ENCODE measurements around the gene CDH4.

The CDH4 gene

DNA sequence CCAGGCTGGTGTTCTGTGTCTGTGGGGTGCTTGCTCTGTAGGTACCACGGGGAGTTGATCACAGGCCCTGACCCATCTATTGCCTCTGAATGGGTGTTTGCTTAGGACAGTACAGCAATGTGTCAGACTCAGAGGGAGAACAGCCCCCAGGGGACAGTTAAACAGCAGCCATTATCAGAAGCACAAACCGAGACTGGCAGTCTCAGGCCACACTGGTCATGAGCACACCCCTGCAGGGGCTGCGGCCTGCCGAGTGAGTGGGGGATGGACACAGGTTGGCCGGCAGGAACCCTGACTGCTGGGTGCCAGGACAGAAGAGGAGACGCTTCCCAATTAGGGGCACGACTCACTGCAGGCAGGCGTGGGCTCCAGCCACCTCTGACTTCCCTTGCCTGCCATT lies 395.6 kb downstream of the CDH4 start:
- no peak for DNase-seq (ENCODE audit: low read depth, low spot score)
- no peak overlapping the region for H3K27ac ChIP-seq

- no peak for DNase-seq (ENCODE audit: low read depth, low spot score)
- no peak overlapping the region for H3K27ac ChIP-seq
Observed at GRCh38 chr20:61649105-61649859, 397.2 kb downstream of the CDH4 start.

DNA sequence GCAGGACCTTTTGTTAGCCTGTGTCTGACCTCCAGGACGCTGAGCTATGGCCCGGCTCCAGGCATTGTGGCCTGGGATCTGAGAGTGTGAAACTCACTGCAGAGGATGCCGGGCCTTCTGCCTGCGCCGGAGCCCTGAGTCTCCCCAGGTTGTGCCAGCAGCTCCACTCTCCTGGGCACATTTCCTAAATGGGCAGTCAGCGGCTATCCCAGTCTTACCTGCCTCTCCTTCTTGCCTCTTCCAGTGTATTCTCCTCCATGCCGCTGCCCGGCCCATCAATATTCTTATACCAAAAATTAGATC lies 397.8 kb downstream of the CDH4 start:
- no peak overlapping the region for H3K27ac ChIP-seq
- DNase-seq (ENCODE audit: low read depth, low spot score) = no peak

- DNase-seq (ENCODE audit: low read depth, low spot score) = no peak
- no peak overlapping the region for H3K27ac ChIP-seq
Observed at GRCh38 chr20:61650912-61651733, 399.1 kb downstream of the CDH4 start.

- H3K27ac ChIP-seq = no peak overlapping the region
- DNase-seq (ENCODE audit: low read depth, low spot score) = no peak
Observed at GRCh38 chr20:61652146-61652545, 400.1 kb downstream of the CDH4 start.

GRCh38 chr20:61654726-61655125 lies 402.7 kb downstream of the CDH4 start:
- H3K27ac ChIP-seq = no peak overlapping the region
- no peak for DNase-seq (ENCODE audit: low read depth, low spot score)

- H3K27ac ChIP-seq = no peak overlapping the region
- no peak for DNase-seq (ENCODE audit: low read depth, low spot score)
Observed at GRCh38 chr20:61655591-61655990, 403.5 kb downstream of the CDH4 start.

- DNase-seq (ENCODE audit: low read depth, low spot score) = no peak
- H3K27ac ChIP-seq = no peak overlapping the region
Observed at GRCh38 chr20:61656198-61656597, 404.1 kb downstream of the CDH4 start.

- H3K27ac ChIP-seq = no peak overlapping the region
- no peak for DNase-seq (ENCODE audit: low read depth, low spot score)
Observed at GRCh38 chr20:61657721-61658377, 405.8 kb downstream of the CDH4 start.

GRCh38 chr20:61658563-61658962 lies 406.5 kb downstream of the CDH4 start:
- no peak for DNase-seq (ENCODE audit: low read depth, low spot score)
- H3K27ac ChIP-seq = no peak overlapping the region

GRCh38 chr20:61659246-61659993 lies 407.4 kb downstream of the CDH4 start:
- DNase-seq (ENCODE audit: low read depth, low spot score) = no peak
- H3K27ac ChIP-seq = no peak overlapping the region

GRCh38 chr20:61659994-61660346 lies 407.9 kb downstream of the CDH4 start:
- DNase-seq (ENCODE audit: low read depth, low spot score) = no peak
- H3K27ac ChIP-seq = no peak overlapping the region

DNA sequence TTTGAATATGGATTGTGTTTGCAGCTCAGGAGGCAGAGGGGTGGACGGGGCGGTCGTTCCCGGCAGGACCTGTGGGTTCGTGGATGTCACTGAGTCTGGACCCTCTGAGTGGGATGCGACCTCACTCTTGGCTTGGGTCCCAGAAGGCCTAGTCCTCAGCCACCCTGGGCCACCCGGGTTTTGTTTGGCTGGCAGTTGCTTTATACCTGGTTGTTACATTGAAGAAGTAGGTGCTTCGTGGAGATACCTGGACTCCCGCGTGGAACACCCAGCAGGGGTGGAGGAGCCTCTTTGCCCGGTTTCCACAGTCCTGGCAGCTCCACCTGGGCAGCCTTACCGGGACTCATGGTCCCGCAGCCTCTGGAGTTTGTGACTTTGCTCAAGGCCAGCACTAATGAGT lies 408.5 kb downstream of the CDH4 start:
- no peak overlapping the region for H3K27ac ChIP-seq
- DNase-seq (ENCODE audit: low read depth, low spot score) = no peak

GRCh38 chr20:61661025-61661424 lies 409.0 kb downstream of the CDH4 start:
- DNase-seq (ENCODE audit: low read depth, low spot score) = no peak
- H3K27ac ChIP-seq = no peak overlapping the region

- H3K27ac ChIP-seq = no peak overlapping the region
- DNase-seq (ENCODE audit: low read depth, low spot score) = no peak
Observed at GRCh38 chr20:61661583-61661982, 409.5 kb downstream of the CDH4 start.

DNA sequence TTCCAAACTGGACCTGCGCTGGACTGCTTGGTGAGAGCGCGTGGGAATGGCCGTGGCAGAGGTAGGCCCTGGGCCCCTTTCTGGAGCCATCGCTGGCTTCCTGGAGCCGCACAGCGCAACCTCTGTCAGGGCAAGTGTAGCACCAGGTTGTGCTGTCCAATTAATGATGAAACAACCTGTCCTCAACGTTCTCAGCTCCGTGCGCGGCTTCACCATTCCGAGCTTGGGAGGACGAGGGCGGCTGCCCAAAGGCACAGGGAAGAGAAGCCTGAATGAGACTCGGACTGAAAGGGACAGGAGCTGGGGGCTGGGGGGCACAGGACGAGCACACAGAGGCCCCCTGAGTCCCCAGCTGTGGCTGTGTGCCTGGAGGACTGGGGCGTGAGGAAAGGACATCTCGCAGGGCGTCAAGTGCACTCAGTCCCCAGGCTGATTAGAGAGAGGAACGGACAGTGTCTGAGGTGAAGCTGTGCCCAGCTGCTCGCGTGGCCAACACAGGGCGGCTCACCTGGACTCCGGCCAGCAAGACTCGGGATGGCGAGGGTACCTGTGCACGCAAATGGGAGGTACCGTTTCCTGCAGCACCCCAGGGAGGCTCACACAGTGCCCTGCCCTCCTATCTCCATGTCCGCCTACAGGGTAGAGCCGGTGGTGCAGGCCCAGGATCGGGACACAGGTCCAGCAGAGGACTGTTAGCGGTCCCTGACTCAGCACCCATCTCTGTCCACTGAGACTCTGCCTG lies 410.3 kb downstream of the CDH4 start:
- no peak overlapping the region for H3K27ac ChIP-seq
- no peak for DNase-seq (ENCODE audit: low read depth, low spot score)

GRCh38 chr20:61662968-61663331 lies 410.9 kb downstream of the CDH4 start:
- no peak overlapping the region for H3K27ac ChIP-seq
- DNase-seq (ENCODE audit: low read depth, low spot score) = no peak

DNA sequence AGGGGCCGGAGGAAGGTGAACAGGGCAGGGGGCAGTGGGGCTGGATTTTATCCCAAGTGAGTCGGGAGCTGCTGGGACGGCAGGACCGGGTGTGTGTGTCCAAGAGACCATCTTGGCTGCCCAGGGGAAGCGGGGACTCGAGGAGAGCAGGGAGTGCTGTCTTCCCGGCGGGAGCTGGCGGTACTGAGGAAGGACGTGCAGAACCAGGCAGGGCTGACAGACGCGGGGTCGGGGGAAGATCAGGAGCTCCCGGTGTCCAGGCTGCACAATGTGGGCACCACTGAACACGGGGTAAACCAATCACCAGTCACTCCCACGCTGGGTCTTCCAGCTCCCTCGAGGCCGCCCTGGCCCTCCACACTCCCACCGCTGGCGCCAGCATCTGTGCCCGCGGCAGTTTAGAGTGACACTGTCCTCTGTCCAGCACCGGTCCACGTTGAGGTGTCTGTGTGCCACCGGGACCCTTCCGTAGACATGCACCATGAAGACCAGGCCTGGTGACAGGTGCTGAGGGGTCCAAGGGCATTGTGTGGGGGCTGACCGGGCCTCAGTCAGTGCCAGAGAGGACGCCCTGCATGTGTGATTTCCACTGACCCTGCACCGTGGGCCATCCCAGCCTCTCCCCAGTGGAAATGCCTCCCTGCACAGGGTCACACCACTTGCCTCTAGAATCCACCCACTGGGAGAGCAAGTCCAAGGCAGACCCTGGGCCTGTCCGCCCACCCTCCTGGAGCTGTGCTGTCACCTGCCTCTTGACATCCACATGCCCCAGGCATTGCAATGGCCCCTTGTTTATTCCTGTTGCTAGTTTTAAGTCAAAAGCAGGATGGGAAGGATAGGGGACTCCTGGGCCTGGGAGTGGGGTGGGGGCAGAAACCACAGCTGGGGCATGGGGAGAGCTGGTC lies 411.7 kb downstream of the CDH4 start:
- no peak for DNase-seq (ENCODE audit: low read depth, low spot score)
- no peak overlapping the region for H3K27ac ChIP-seq
